GM10248 (cell line): ENCODE results near the gene ZBTB46.

Experiments used
- CTCF ChIA-PET: fragments of 300-600 bp; sonication (Branson Sonifier 250); formaldehyde crosslinking; extraction: SDS; loops from one replicate; lab custom pipeline; 2021; ENCODE audit warnings: antibody characterized with exemption; lab: Yijun Ruan, JAX
- POLR2A ChIA-PET: fragments of 350-650 bp; sonication (Branson Sonifier 250); formaldehyde crosslinking; extraction: SDS; loops from one replicate; lab custom pipeline; 2020; ENCODE audit warnings: antibody characterized with exemption; lab: Yijun Ruan, JAX
- DNase-seq: peaks from one replicate; pipeline ENCODE4 v3.0.0; 2012; ENCODE audit errors: extremely low spot score
- CTCF ChIP-seq: IDR thresholded peaks from 2 replicates; pipeline ENCODE4 v1.5.1; 2012; ENCODE audit warnings: mild to moderate bottlenecking, low read depth; ENCODE audit errors: extremely low read depth, missing control alignments, control extremely low read depth

The ZBTB46 gene

GRCh38 chr20:63819224-63819921 lies 11.7 kb downstream of the ZBTB46 start:
- TF ChIP-seq CTCF, result peak; percentile 22
- ChIA-PET POLR2A (no interaction called here), CTCF (interaction anchor here (1.8 kb wide), 1 partner anchor 45 kb away, joined by 6 read pairs; the partner anchor contains the start of gene TPD52L2)
- DNase-seq, result no peak

- POLR2A ChIA-PET, result no interaction called here
- TF ChIP-seq CTCF, result no peak
- CTCF ChIA-PET, result no interaction called here
- no peak for DNase-seq
Measured at GRCh38 chr20:63815615-63816253, 15.3 kb downstream of the ZBTB46 start.

- no peak for TF ChIP-seq CTCF
- no peak for DNase-seq
- ChIA-PET CTCF (no interaction called here), POLR2A (no interaction called here)
Measured at GRCh38 chr20:63814891-63815614, 16.0 kb downstream of the ZBTB46 start.

GRCh38 chr20:63811491-63811875 lies 19.6 kb downstream of the ZBTB46 start:
- DNase-seq, result no peak
- CTCF ChIA-PET, result interaction anchor here (2.5 kb wide), 1 partner anchor 25 kb away, joined by 10 read pairs; no protein-coding TSS in a partner anchor
- POLR2A ChIA-PET, result no interaction called here
- no peak for TF ChIP-seq CTCF

- ChIA-PET POLR2A (no interaction called here), CTCF (interaction anchor here (0.9 to 2.5 kb wide), 2 partner anchors 24 to 52 kb away, joined by 3 to 10 read pairs; no protein-coding TSS in a partner anchor)
- no peak for DNase-seq
- TF ChIP-seq CTCF, result no peak
Measured at GRCh38 chr20:63810730-63811490, 20.2 kb downstream of the ZBTB46 start.

- ChIA-PET POLR2A (no interaction called here), CTCF (interaction anchor here (2.5 kb wide), 1 partner anchor 23 kb away, joined by 10 read pairs; no protein-coding TSS in a partner anchor)
- no peak for TF ChIP-seq CTCF
- no peak for DNase-seq
Measured at GRCh38 chr20:63809856-63810255, 21.2 kb downstream of the ZBTB46 start.
